NOMO-1 treated with dmso at 0.1 percent for 144 hours (cell line): Measurements from ENCODE around the gene RUVBL1.

Source experiments
- DNase-seq: peaks from one replicate; lab custom pipeline; 2025; ENCODE audit not compliant: unreplicated experiment; lab: John Stamatoyannopoulos, UW

Gene RUVBL1

DNA sequence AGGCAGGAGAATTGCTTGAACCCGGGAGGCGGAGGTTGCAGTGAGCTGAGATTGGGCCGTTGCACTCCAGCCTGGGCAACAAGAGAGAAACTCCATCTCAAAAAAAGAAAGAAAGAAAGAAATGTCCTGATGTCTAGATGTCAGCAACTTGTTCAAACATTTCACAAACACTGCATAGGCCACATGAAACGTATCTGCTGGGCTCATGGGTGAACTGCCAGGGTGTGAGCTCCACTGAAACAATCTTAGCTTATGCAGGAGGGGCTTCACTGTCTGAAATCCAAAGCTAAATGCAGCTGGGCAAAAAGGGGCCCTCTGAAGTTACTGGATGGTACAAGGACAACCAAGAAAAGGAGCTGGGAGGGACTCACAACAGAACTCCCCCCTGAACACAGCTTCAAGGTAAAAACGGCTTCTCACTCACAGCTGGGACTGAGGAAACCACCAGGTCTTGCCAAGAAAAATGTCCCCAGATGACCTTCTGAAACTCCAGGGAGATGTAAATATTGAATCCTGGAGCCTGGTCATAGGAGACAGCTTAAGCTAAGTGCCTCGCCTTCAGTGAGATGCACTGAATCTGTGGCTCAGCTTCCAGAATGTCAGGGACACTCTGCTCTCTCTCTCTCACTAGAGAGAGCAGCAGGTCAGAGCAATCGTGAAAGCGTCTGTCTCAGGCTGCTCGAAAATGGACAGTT is 39.5 kb downstream of the RUVBL1 start:
- no peak for DNase-seq

DNA sequence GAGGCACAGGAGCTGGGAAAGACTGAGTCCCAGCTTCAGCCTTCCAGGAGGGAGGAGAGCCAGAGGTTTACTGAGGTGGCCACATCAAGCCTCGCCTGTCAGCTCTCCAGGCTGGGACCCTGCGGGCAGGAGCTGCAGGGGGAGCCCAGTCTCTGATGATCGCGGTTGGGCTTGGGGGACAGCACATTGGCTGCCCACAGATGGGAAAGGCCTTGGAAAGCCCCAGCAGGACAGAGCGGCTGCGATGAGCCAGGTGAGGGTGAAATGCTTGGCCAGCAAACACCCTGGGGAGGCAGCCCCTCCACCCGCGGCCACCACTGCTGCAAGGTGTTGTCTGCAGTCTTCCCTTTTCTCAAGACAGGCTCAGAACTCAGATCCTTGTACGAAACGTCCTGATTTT is 40.2 kb downstream of the RUVBL1 start:
- no peak for DNase-seq

DNA sequence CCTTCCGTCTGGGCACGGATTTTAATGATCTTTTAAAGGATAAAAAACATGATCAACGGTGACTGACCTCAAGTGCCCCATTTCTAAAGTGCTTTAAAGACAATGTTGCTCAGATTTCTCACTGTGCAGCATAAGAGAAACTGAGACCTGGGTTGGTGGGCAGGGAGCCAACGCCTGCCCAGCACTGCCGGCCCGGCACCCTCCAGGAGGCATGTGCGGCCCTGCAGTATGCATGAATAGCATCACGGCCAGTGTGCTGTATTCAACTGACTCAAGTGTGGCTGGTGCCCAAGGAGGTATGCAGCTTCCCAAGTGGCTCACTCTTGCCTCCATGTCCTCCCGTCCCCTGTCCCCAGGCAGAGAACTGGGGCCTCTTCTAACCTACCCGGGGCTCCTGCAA is 41.1 kb downstream of the RUVBL1 start:
- no peak for DNase-seq

DNA sequence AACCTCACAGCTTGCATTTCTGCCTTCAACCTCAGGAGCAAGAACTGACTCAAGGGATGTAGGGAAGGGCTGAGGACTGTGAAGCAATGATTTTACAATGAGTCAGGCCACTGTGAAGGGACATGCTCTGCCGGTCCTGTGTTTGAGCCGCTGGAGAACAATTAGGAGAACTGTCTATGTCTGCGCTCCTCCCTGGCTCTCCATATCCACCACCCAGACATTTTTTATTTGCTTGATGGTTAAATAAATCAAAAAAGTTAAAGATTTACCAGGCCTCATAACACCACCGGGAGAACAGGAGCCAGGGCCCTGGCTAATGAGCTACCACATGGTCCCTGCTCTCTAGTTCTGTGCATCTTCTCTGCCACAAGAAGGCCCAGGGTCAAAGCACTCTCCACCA is 41.8 kb downstream of the RUVBL1 start:
- DNase-seq: no peak

DNA sequence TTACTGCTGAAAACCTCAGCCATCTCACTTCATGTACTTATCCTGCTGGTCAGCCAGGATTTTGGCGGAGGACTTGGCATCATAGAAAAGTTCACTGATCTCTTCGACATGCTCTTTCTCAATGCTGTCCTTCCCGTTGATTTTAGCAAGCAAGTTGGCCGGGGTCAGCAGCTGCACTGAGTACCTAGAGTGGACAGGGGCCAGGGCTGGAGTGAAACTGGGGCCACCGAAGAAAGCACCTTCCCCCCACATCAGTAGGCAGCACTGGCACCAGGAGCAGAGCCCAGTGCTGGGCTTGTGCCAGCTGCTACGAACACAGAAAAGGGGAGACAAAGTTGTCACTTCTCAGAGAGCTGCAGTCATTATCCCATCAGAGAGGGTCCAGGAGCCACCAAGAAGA is 42.4 kb downstream of the RUVBL1 start:
- no peak for DNase-seq

DNA sequence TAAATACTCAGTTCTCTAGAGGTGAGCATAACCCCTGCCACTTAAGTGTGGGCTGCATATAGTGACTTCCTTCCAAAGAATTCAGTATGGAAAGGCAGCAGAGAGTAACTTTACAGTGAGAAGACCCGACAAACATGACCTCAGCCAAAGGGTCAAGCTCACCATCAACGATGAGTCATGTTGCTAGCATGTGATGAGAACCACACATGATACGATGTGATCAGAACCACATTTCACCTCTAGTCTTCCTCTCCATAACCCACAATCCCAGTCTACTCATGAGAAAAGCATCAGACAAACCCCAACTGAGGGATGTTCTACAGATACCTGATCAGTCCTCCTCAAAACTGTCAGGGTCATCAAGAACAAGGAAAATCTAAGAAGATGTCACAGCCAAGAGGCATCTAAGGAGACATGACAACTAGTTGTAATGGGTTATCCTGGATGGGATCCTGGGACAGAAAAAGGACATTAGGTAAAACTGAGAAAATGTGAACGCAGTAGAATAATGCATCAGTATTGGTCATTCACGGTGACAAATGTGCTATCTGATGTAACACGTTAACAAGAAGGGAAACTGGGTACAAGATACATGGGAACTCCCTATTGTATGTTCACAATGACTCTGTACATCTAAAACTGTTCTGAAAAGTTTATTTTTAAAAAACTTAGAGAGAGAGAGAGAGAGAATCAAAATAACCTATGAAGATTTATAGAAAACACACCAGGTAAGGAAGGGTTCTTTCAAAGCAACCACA is 43.1 kb downstream of the RUVBL1 start:
- no peak for DNase-seq

DNA sequence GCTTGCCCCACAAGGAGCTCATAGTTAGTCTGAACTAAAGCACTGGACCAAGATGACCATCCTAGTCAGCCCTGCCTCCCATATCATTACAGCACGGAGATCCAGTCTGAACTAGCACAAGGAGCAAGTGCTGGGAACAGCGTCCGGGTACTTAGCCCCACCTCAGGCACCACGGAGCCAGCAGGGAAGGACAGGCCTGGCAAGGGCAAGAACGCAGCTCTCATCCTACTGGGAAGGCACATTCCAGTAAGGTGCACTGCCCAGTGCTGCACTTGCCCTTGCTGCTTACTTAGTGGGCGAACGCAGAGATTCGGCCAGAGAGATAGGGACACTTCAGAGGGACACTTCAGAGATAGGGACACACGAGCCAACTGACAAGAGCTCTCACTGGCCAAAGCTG is 43.8 kb downstream of the RUVBL1 start:
- no peak for DNase-seq

DNA sequence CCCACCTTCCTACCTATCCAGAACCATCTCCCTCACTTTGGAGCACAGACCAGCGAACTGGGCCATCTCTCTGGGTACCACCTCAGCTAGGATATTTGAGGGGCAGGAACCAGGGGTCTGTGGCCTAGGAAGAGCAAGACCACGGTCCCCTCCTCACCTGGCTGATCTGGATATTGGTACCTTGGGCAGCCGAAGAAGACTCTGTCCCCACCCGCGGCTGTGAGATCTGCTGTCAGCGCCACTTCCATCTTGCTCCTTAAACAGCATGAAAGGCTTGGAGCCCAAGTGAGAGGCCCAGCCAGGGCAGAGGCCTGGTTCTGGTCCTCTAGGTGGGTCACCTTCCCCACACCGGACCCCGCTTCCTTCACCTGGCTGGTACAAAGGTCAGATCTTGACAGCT is 44.7 kb downstream of the RUVBL1 start:
- no peak for DNase-seq

DNA sequence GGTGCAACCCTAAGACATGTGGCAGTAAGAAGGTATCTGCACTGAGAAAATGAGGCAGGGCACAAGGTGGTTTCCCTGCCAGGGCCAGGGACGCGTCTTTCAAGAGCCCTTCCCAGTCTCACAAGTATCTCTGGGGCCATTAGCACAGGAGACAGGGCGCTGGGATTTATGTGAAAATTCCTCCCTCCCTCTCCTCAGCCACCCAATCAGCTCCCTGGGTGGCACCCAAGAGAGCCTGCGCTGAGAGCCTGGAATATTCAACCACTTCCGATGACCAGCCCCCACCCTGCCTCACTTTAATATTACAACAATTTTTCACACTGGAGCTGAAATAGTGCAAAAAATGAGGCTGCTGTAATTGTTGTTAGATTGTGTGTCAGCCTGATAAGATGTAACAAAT is 45.3 kb downstream of the RUVBL1 start:
- DNase-seq: no peak

DNA sequence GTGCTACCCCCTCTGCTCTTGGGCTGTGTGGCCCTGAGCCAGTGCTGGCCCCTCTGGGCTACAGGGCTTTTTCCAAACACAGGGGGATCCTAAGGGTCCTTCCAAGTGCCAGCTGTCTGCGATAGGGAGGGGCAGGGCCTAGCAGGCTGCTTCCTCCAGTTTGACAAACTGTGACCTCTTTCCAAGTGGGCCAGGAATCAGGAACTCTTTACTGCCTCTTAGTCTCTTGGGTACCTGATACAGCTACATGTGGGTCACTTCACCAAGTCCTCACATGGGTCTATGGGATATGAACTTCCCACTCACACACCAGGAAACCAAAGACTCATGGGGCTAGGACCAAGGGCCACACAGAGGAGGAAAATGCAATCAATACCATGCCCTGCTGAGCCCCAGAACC is 45.9 kb downstream of the RUVBL1 start:
- DNase-seq: no peak

DNA sequence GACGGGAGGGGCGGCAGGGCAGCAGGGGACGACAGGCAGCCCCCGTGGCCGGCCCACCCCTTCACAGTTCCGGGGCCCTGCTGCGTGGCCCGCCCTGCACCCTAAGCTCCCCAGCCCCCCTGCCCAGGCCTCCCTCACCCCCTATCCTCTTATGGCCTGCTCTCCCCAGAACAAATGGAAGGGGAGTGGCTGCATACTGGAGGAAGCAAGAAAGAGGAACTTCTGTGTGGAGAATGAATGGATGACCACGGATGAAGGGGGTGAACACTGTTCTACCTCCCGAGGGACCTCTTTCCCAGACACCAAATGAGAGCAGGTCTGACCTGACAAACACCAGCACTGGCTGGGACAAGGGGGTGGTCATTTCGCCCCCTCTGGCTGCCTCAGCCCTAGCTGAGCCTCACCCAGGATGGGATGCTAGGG is 46.4 kb downstream of the RUVBL1 start:
- peak; percentile 41 for DNase-seq

DNA sequence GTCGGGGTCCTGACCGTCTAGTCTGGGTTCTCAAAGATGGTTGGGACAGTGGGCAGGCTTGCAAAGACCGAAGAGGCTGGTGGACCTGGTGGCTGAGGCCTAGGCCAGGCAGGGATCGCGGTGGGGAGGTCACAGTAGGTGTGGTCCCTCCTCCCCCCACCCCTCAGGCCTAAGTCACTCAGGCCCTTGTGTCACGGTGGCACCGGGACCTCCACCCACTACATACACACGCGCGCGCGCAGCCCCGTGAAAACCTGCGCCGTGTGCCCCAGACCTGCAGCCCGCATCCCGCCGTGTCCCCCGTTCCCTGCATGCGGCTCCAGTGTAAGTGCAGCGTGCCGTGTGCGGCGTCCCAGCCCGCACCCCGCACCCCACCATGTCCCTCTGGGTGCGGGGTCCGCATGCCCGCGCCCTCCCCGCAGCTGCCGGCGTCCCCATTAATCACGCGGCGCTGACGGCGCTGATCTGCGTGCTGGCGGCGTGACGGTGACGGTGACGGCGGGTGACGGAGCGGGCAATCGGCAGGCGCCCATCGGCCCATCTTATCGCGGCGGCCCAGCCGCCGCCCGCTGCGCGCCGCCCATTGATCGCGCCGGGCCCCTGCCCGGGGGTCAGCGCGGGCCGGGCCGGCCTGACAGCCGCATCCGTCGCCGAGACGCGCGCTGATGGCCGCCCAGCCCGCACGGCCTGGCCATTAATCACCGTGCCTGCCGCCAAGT is 47.0 kb downstream of the RUVBL1 start:
- DNase-seq: no peak

DNA sequence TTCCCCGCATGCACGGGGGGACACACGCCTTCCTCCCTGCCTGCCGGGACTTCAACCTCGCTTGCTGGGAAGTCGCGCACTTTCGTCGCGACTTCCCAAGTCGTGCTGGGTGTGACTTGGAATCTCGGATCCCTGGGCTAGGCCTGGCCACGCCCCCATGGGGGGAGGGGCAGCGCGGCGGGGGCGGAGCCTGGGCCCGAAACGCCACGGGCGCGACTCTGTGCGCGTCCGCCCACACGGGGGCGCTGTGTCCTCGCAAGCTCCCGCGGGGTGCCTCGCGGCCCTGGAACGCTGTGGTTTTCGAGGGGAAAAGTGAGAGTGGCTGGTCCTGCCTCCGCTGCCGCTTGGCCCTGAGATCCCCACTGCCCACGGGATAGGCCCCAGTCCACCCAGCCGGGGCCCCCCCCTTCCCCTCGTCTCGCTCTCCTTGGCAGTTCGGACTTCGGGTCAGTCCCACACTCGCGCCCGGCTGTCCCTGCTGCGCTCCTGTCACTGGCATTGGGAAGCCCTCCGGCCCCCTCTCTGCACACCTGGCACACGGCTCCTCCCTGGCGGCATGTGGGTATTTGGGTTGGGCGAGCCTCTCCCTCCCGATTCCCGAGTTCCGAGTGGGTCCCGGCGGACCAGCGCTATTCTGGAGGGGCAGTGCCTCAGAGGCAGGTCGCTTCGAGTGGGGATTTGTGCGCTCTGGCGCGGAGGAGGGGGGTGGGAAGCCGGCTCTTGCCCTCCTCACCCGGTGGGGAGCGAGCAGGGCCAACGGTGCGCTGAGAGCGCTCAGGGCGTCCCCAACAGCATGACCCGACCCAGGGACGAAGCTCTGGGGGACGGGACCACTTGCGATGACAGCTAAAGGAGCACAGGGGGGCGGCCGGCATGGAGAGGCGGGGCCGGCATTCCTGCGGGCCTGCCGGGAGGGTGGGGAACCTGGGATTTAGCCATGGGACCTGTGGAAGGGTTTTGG is 47.8 kb downstream of the RUVBL1 start:
- DNase-seq: no peak

DNA sequence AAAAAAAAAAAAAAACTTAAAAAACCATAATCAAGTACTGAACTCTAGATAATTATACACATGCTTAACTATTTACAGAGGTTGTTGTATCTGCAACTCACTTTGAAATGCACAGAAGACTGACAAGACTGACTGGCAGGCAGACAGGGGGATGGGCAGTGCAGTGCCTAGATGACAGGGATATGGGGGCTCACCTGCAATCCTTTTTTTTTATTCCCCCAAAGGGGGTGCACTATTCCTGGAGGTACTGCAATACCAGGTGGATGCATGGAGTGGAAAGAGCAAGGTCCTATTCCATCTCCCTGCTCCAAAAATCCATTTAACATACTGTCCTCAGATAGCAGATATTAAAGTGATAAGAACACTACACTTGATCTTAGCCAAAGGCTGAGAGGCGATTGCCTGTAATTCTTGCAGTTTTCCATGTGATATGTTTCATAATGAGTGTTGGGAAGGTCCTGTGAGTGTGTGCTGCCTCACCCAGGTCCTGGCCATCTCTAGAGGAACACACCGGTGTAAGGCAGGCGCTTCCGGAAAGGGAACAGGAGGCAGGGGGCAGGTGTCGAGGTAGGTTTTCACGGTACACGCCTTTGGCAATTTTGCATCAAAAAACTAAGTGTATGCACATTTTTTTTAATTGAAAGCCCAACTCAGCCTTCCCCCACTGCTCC is 48.6 kb downstream of the RUVBL1 start:
- no peak for DNase-seq

DNA sequence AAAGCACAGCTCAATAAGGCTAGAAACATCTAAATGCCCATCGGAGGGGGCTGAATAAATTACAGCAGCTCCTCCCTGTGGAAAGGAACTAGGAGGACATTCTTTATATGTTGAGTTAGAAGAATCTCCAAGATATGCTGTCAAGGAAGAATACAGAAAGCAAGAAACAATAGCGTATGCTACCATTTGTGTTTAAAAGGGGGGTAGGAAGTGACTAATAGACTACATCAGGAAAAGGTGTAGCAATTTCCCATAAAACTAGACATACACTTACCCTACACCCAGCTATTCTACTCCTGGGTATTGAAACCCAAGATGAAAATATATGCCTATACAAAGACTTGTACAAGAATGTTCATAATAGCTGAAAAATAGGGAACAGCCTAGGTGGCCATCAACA is 49.8 kb downstream of the RUVBL1 start:
- DNase-seq: no peak

DNA sequence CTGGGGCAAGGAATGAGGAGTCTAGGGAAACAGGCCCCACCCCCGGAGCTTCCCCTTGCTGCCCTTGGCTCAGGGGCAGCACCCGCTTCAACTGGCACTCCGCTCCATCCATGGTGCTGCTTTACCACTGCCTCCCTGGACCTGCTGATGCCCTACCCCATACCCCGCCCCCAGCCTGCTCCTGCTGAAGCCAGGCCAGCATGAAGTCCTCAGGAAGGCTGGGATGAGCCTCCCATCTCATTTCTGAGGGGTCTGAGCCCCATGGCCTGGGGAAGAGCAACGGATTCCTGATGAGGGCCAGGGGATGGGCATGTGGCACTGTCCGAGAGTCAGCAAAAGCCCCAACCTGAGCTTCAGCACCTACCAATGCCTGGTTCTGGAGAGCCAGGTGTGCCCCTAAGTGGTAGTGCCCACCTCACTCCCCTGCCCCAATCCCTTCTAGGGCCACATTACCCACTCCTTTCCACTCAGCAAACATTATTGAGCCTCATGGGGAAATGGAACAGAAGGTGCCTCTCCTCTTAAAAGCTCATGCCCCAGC is 50.4 kb downstream of the RUVBL1 start:
- DNase-seq: no peak

DNA sequence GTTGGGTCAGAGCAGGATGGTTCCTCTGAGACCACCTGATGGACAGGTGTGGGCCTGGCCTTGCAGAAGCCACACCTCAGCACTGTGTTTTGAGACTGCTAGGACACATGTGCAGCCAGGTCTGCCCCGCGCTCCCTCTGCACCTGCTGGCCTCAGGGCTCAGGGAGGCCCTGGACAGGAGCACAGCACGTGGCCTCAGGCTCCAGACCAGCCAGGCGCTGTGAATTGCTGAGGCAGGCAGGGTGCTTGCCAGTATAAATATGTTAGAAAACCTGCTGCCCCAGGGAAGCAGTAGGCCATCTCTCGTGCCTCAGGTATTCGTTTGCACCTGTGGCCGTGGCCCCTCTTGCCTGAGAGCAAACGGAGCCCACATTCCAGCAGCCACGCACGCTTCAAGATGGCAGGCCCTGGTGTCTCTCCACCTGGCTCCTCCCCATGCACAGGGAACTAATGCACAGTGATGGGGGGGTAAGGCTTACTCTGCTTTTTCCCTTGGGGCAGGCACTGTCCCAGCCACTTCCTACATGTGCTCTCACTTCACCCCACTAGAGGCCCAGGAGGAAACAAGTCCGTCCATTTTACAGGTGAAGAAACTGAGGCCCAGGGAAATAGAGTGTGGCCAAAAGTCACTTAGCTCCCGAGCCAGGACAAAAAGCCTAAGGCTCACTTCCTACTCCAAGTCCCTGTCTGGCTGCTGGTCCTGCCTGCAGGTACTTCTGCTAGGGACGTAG is 51.0 kb downstream of the RUVBL1 start:
- no peak for DNase-seq

DNA sequence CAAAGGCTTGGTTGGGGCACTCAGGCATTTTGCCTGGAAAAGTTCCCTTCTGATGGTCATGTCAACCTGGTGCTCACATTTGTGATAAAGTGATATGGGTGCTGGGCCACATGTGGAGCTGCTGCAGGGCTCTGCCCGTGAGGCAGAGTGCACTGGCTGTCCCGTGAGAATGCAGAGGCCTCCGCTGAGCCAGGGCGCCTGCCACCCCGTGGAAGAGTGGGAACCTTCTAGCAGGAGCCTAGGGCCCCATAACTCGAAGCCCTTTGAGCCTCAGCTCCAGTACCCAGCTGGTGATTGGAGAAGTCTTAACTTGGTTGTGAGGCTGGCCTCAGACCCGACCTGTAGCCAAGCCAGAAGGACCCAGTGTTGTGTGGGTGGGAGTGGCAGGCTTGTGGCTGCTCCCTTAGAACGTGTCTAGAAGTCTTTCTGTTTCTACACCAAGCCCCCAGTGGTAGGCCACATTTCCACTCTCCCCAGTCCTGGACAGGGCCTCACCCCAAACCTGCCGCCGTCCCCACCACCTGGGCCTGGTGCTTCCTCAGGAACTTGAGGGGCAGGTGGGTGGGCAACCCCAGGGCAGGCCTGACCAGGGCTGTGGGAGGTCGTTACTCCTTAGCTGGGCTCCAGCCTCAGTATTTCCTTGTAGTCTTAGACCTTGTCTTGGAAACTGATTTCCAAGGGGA is 51.7 kb downstream of the RUVBL1 start:
- no peak for DNase-seq
